AG10803 (cell line): Measurements from ENCODE around the gene UBE2F.
"Not testable (repeated sequence)": the region's sequence is repeated elsewhere in the genome, so short reads cannot be mapped to it uniquely, and the experiment has no call there.

Source experiments
- DNase-seq: peaks from one replicate; pipeline ENCODE4 v3.0.0; 2010; ENCODE audit warnings: low read depth
- H3K4me3 ChIP-seq: 2 replicates; pipeline ENCODE4 v1.5.1; 2011; ENCODE audit warnings: mild to moderate bottlenecking, low read length, control low read depth
- CTCF ChIP-seq: conservative IDR thresholded peaks from 2 replicates; pipeline ENCODE4 v1.5.1; 2011; ENCODE audit warnings: mild to moderate bottlenecking, low read length, control low read depth, inconsistent platforms

The UBE2F gene

GRCh38 chr2:237980087-237980486, 13.3 kb downstream of the UBE2F start:
- no peak overlapping the region for H3K4me3 ChIP-seq
- DNase-seq, result no peak
- TF ChIP-seq CTCF, result no peak

GRCh38 chr2:237980751-237981150, 13.9 kb downstream of the UBE2F start:
- no peak for TF ChIP-seq CTCF
- no peak overlapping the region for H3K4me3 ChIP-seq
- DNase-seq, result no peak

- not testable (repeated sequence) for H3K4me3 ChIP-seq, DNase-seq
Observed at GRCh38 chr2:237981621-237982020, 14.8 kb downstream of the UBE2F start.

- no peak for TF ChIP-seq CTCF
- H3K4me3 ChIP-seq, result no peak overlapping the region
- DNase-seq, result no peak
Observed at GRCh38 chr2:237982039-237982725, 15.4 kb downstream of the UBE2F start.

- H3K4me3 ChIP-seq, result no peak overlapping the region
- TF ChIP-seq CTCF, result no peak
- DNase-seq, result no peak
Observed at GRCh38 chr2:237983922-237984321, 17.1 kb downstream of the UBE2F start.

GRCh38 chr2:237987268-237987667, 20.5 kb downstream of the UBE2F start:
- DNase-seq, result no peak
- H3K4me3 ChIP-seq, result no peak overlapping the region
- no peak for TF ChIP-seq CTCF

- H3K4me3 ChIP-seq, result no peak overlapping the region
- no peak for DNase-seq
- TF ChIP-seq CTCF, result no peak
Observed at GRCh38 chr2:237993701-237994100, 26.9 kb downstream of the UBE2F start.
